Astrocyte (in vitro differentiated cells and primary cell): ENCODE measurements around the gene CNTNAP2.

Source experiments
- EZH2 ChIP-seq: IDR thresholded peaks from 2 replicates; pipeline ENCODE4 v1.6.1; 2012; ENCODE audit warnings: mild to moderate bottlenecking, low read length, inconsistent platforms; ENCODE audit not compliant: insufficient read depth
- TF ChIP-seq, protein P1 (sequence below): IDR thresholded peaks from 2 replicates; pipeline ENCODE4 v1.5.1; 2011; ENCODE audit warnings: low read depth, mild to moderate bottlenecking, inconsistent platforms, low read length, moderate library complexity; ENCODE audit not compliant: insufficient read depth

- TF ChIP-seq, protein P1, sequence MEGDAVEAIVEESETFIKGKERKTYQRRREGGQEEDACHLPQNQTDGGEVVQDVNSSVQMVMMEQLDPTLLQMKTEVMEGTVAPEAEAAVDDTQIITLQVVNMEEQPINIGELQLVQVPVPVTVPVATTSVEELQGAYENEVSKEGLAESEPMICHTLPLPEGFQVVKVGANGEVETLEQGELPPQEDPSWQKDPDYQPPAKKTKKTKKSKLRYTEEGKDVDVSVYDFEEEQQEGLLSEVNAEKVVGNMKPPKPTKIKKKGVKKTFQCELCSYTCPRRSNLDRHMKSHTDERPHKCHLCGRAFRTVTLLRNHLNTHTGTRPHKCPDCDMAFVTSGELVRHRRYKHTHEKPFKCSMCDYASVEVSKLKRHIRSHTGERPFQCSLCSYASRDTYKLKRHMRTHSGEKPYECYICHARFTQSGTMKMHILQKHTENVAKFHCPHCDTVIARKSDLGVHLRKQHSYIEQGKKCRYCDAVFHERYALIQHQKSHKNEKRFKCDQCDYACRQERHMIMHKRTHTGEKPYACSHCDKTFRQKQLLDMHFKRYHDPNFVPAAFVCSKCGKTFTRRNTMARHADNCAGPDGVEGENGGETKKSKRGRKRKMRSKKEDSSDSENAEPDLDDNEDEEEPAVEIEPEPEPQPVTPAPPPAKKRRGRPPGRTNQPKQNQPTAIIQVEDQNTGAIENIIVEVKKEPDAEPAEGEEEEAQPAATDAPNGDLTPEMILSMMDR: no peak
- no peak for TF ChIP-seq EZH2
Measured at GRCh38 chr7:146636033-146636356, 519.4 kb downstream of the CNTNAP2 start.
